ENCODE data around the gene SEPSECS. TPM values are rescaled to one million over a fixed set of nuclear protein-coding genes. Genes with fewer than 3 reads are reported as not detected.
A peak's percentile ranks its signal among the peaks of the same experiment; 100 is the strongest.

SEPSECS gene
- polyA plus RNA-seq, 4 donors = 5.7 to 23.0 (median 16.7) TPM

- no peak overlapping the region for H3K27ac ChIP-seq (ENCODE audit: low read depth in 1 of 3, low read length in 2 of 3)
- no peaks in the 10 kb centered on the region for H3K27me3 ChIP-seq (ENCODE audit: control insufficient read depth in 3 of 3, insufficient read depth in 3 of 3, low read length in 3 of 3)
- H3K9me3 ChIP-seq (ENCODE audit: control insufficient read depth in 2 of 2, insufficient read depth in 1 of 2, low read depth in 1 of 2, low read length in 1 of 2) = no peaks in the 10 kb centered on the region
- peaks cover 0 to 3% (median 0%) of the 10 kb centered on the region in 3 donors for H3K4me1 ChIP-seq (ENCODE audit: control insufficient read depth in 3 of 3, insufficient read depth in 2 of 3, low read depth in 1 of 3, low read length in 2 of 3)
- FAIRE-seq (no peak), DNase-seq (peak in 1 of 2 donors; percentile 15)
- peaks cover 1 to 11% (median 3%) of the 10 kb centered on the region in 3 donors for H3K36me3 ChIP-seq (ENCODE audit: control insufficient read depth in 3 of 3, insufficient read depth in 2 of 3, low read depth in 1 of 3, low read length in 3 of 3)
- 19 to 45% (median 31%) methylated on average over 1 of the region's 1 CpG for WGBS, 3 donors
- H3K4me3 ChIP-seq (ENCODE audit: low read depth in 1 of 3, low read length in 3 of 3) = no peak overlapping the region
Measured at GRCh38 chr4:25146076-25146475, 14.2 kb downstream of the SEPSECS start.

GRCh38 chr4:25144870-25145481 is 15.3 kb downstream of the SEPSECS start:
- no peak for FAIRE-seq
- peaks cover 0 to 3% (median 0%) of the 10 kb centered on the region in 3 donors for H3K4me1 ChIP-seq (ENCODE audit: control insufficient read depth in 3 of 3, insufficient read depth in 2 of 3, low read depth in 1 of 3, low read length in 2 of 3)
- no peaks in the 10 kb centered on the region for H3K9me3 ChIP-seq (ENCODE audit: control insufficient read depth in 2 of 2, insufficient read depth in 1 of 2, low read depth in 1 of 2, low read length in 1 of 2)
- 2 to 12% (median 9%) methylated on average over 1 of the region's 1 CpG for WGBS, 3 donors
- no peaks in the 10 kb centered on the region for H3K27me3 ChIP-seq (ENCODE audit: control insufficient read depth in 3 of 3, insufficient read depth in 3 of 3, low read length in 3 of 3)
- H3K27ac ChIP-seq (ENCODE audit: low read depth in 1 of 3, low read length in 2 of 3) = no peak overlapping the region
- H3K4me3 ChIP-seq (ENCODE audit: low read depth in 1 of 3, low read length in 3 of 3) = no peak overlapping the region
- peak; percentile 37 to 55 for DNase-seq
- H3K36me3 ChIP-seq (ENCODE audit: control insufficient read depth in 3 of 3, insufficient read depth in 2 of 3, low read depth in 1 of 3, low read length in 3 of 3) = peaks cover 0 to 6% (median 0%) of the 10 kb centered on the region in 3 donors

- H3K4me3 ChIP-seq (ENCODE audit: low read depth in 1 of 3, low read length in 3 of 3) = no peak overlapping the region
- no peak for FAIRE-seq
- 92% methylated on average over 4 of the region's 4 CpGs for WGBS, 3 donors
Measured at GRCh38 chr4:25142468-25142867, 17.8 kb downstream of the SEPSECS start.

GRCh38 chr4:25141592-25141991 is 18.7 kb downstream of the SEPSECS start:
- Histone ChIP-seq H3K36me3 (ENCODE audit: control insufficient read depth in 3 of 3, insufficient read depth in 2 of 3, low read depth in 1 of 3, low read length in 3 of 3) (peaks cover 0 to 4% (median 0%) of the 10 kb centered on the region in 3 donors), H3K4me3 (ENCODE audit: low read depth in 1 of 3, low read length in 3 of 3) (no peak overlapping the region), H3K27ac (ENCODE audit: low read depth in 1 of 3, low read length in 2 of 3) (no peak overlapping the region), H3K27me3 (ENCODE audit: control insufficient read depth in 3 of 3, insufficient read depth in 3 of 3, low read length in 3 of 3) (no peaks in the 10 kb centered on the region), H3K9me3 (ENCODE audit: control insufficient read depth in 2 of 2, insufficient read depth in 1 of 2, low read depth in 1 of 2, low read length in 1 of 2) (no peaks in the 10 kb centered on the region), H3K4me1 (ENCODE audit: control insufficient read depth in 3 of 3, insufficient read depth in 2 of 3, low read depth in 1 of 3, low read length in 2 of 3) (peaks cover 0 to 3% (median 0%) of the 10 kb centered on the region in 3 donors)
- FAIRE-seq (no peak), DNase-seq (no peak)
- WGBS, 3 donors = 88 to 91% (median 91%) methylated on average over 4 of the region's 4 CpGs

More at GRCh38 chr4:25142468-25142867, 17.8 kb downstream of the SEPSECS start:
- no peak for DNase-seq
- peaks cover 0 to 4% (median 0%) of the 10 kb centered on the region in 3 donors for H3K36me3 ChIP-seq (ENCODE audit: control insufficient read depth in 3 of 3, insufficient read depth in 2 of 3, low read depth in 1 of 3, low read length in 3 of 3)
- H3K4me1 ChIP-seq (ENCODE audit: control insufficient read depth in 3 of 3, insufficient read depth in 2 of 3, low read depth in 1 of 3, low read length in 2 of 3) = peaks cover 0 to 3% (median 0%) of the 10 kb centered on the region in 3 donors
- H3K27ac ChIP-seq (ENCODE audit: low read depth in 1 of 3, low read length in 2 of 3) = no peak overlapping the region
- no peaks in the 10 kb centered on the region for H3K9me3 ChIP-seq (ENCODE audit: control insufficient read depth in 2 of 2, insufficient read depth in 1 of 2, low read depth in 1 of 2, low read length in 1 of 2)
- H3K27me3 ChIP-seq (ENCODE audit: control insufficient read depth in 3 of 3, insufficient read depth in 3 of 3, low read length in 3 of 3) = no peaks in the 10 kb centered on the region

GRCh38 chr4:25133132-25133531 is 27.1 kb downstream of the SEPSECS start:
- peaks cover 0 to 8% (median 0%) of the 10 kb centered on the region in 3 donors for H3K4me1 ChIP-seq (ENCODE audit: control insufficient read depth in 3 of 3, insufficient read depth in 2 of 3, low read depth in 1 of 3, low read length in 2 of 3)
- DNase-seq = peak; percentile 43 to 69
- H3K4me3 ChIP-seq (ENCODE audit: low read depth in 1 of 3, low read length in 3 of 3) = no peak overlapping the region
- no peak for FAIRE-seq
- no peaks in the 10 kb centered on the region for H3K9me3 ChIP-seq (ENCODE audit: control insufficient read depth in 2 of 2, insufficient read depth in 1 of 2, low read depth in 1 of 2, low read length in 1 of 2)
- H3K27ac ChIP-seq (ENCODE audit: low read depth in 1 of 3, low read length in 2 of 3) = peak overlapping the region in 1 of 3 donors; percentile 80
- H3K27me3 ChIP-seq (ENCODE audit: control insufficient read depth in 3 of 3, insufficient read depth in 3 of 3, low read length in 3 of 3) = no peaks in the 10 kb centered on the region
- H3K36me3 ChIP-seq (ENCODE audit: control insufficient read depth in 3 of 3, insufficient read depth in 2 of 3, low read depth in 1 of 3, low read length in 3 of 3) = peaks cover 0 to 4% (median 2%) of the 10 kb centered on the region in 3 donors

GRCh38 chr4:25131926-25132325 is 28.3 kb downstream of the SEPSECS start:
- no peaks in the 10 kb centered on the region for H3K27me3 ChIP-seq (ENCODE audit: control insufficient read depth in 3 of 3, insufficient read depth in 3 of 3, low read length in 3 of 3)

GRCh38 chr4:25131381-25131780 is 28.9 kb downstream of the SEPSECS start:
- 89 to 97% (median 91%) methylated on average over 2 of the region's 2 CpGs for WGBS, 3 donors

More at GRCh38 chr4:25131926-25132325, 28.3 kb downstream of the SEPSECS start:
- no peak for DNase-seq
- Histone ChIP-seq H3K4me3 (ENCODE audit: low read depth in 1 of 3, low read length in 3 of 3) (no peak overlapping the region), H3K4me1 (ENCODE audit: control insufficient read depth in 3 of 3, insufficient read depth in 2 of 3, low read depth in 1 of 3, low read length in 2 of 3) (peaks cover 0 to 8% (median 0%) of the 10 kb centered on the region in 3 donors), H3K36me3 (ENCODE audit: control insufficient read depth in 3 of 3, insufficient read depth in 2 of 3, low read depth in 1 of 3, low read length in 3 of 3) (peaks cover 0 to 4% (median 2%) of the 10 kb centered on the region in 3 donors), H3K27ac (ENCODE audit: low read depth in 1 of 3, low read length in 2 of 3) (no peak overlapping the region), H3K9me3 (ENCODE audit: control insufficient read depth in 2 of 2, insufficient read depth in 1 of 2, low read depth in 1 of 2, low read length in 1 of 2) (no peaks in the 10 kb centered on the region)
- FAIRE-seq = no peak

GRCh38 chr4:25129917-25130316 is 30.3 kb downstream of the SEPSECS start:
- DNase-seq (no peak), FAIRE-seq (no peak)
- Histone ChIP-seq H3K4me1 (ENCODE audit: control insufficient read depth in 3 of 3, insufficient read depth in 2 of 3, low read depth in 1 of 3, low read length in 2 of 3) (peaks cover 0 to 8% (median 0%) of the 10 kb centered on the region in 3 donors), H3K9me3 (ENCODE audit: control insufficient read depth in 2 of 2, insufficient read depth in 1 of 2, low read depth in 1 of 2, low read length in 1 of 2) (no peaks in the 10 kb centered on the region), H3K36me3 (ENCODE audit: control insufficient read depth in 3 of 3, insufficient read depth in 2 of 3, low read depth in 1 of 3, low read length in 3 of 3) (peaks cover 0 to 7% (median 6%) of the 10 kb centered on the region in 3 donors), H3K27ac (ENCODE audit: low read depth in 1 of 3, low read length in 2 of 3) (no peak overlapping the region), H3K27me3 (ENCODE audit: control insufficient read depth in 3 of 3, insufficient read depth in 3 of 3, low read length in 3 of 3) (no peaks in the 10 kb centered on the region), H3K4me3 (ENCODE audit: low read depth in 1 of 3, low read length in 3 of 3) (no peak overlapping the region)
- 97 to 98% (median 98%) methylated on average over 1 of the region's 1 CpG for WGBS, 3 donors

More at GRCh38 chr4:25131381-25131780, 28.9 kb downstream of the SEPSECS start:
- Histone ChIP-seq H3K36me3 (ENCODE audit: control insufficient read depth in 3 of 3, insufficient read depth in 2 of 3, low read depth in 1 of 3, low read length in 3 of 3) (peaks cover 0 to 6% (median 2%) of the 10 kb centered on the region in 3 donors), H3K4me1 (ENCODE audit: control insufficient read depth in 3 of 3, insufficient read depth in 2 of 3, low read depth in 1 of 3, low read length in 2 of 3) (peaks cover 0 to 8% (median 0%) of the 10 kb centered on the region in 3 donors), H3K9me3 (ENCODE audit: control insufficient read depth in 2 of 2, insufficient read depth in 1 of 2, low read depth in 1 of 2, low read length in 1 of 2) (no peaks in the 10 kb centered on the region), H3K4me3 (ENCODE audit: low read depth in 1 of 3, low read length in 3 of 3) (no peak overlapping the region), H3K27ac (ENCODE audit: low read depth in 1 of 3, low read length in 2 of 3) (no peak overlapping the region), H3K27me3 (ENCODE audit: control insufficient read depth in 3 of 3, insufficient read depth in 3 of 3, low read length in 3 of 3) (no peaks in the 10 kb centered on the region)
- FAIRE-seq = no peak
- DNase-seq = no peak

- H3K27ac ChIP-seq (ENCODE audit: low read depth in 1 of 3, low read length in 2 of 3) = no peak overlapping the region
- FAIRE-seq = no peak
- H3K27me3 ChIP-seq (ENCODE audit: control insufficient read depth in 3 of 3, insufficient read depth in 3 of 3, low read length in 3 of 3) = no peaks in the 10 kb centered on the region
- H3K4me3 ChIP-seq (ENCODE audit: low read depth in 1 of 3, low read length in 3 of 3) = no peak overlapping the region
- H3K36me3 ChIP-seq (ENCODE audit: control insufficient read depth in 3 of 3, insufficient read depth in 2 of 3, low read depth in 1 of 3, low read length in 3 of 3) = peaks cover 0 to 10% (median 6%) of the 10 kb centered on the region in 3 donors
- no peak for DNase-seq
- peaks cover 0 to 8% (median 0%) of the 10 kb centered on the region in 3 donors for H3K4me1 ChIP-seq (ENCODE audit: control insufficient read depth in 3 of 3, insufficient read depth in 2 of 3, low read depth in 1 of 3, low read length in 2 of 3)
- no peaks in the 10 kb centered on the region for H3K9me3 ChIP-seq (ENCODE audit: control insufficient read depth in 2 of 2, insufficient read depth in 1 of 2, low read depth in 1 of 2, low read length in 1 of 2)
Measured at GRCh38 chr4:25128671-25129070, 31.6 kb downstream of the SEPSECS start.

All from small intestine (tissue), 7 donors.